ENCODE data around the gene DEXI.
"Not testable (repeated sequence)": the region's sequence is repeated elsewhere in the genome, so short reads cannot be mapped to it uniquely, and the experiment has no call there.

The DEXI gene

GRCh38 chr16:10929853-10930754 is 12.2 kb downstream of the DEXI start:
- no peak overlapping the region for H3K4me3 ChIP-seq (ENCODE audit: low read depth, low read length)
- no peak for DNase-seq (ENCODE audit: low read depth)
- in situ Hi-C loops (cut with HindIII; ENCODE audit: low sequenced_read_pairs), result no loop called here
- TF ChIP-seq CTCF (IDR thresholded peaks at IDR 0.05; ENCODE audit: low read depth, low read length, missing control alignments), result no peak

GRCh38 chr16:10929097-10929496 is 13.2 kb downstream of the DEXI start:
- DNase-seq (ENCODE audit: low read depth); in situ Hi-C loops (cut with HindIII; ENCODE audit: low sequenced_read_pairs); H3K4me3 ChIP-seq (ENCODE audit: low read depth, low read length): not testable (repeated sequence)

GRCh38 chr16:10927497-10928112 is 14.7 kb downstream of the DEXI start:
- no peak for DNase-seq (ENCODE audit: low read depth)
- H3K4me3 ChIP-seq (ENCODE audit: low read depth, low read length), result no peak overlapping the region
- in situ Hi-C loops (cut with HindIII; ENCODE audit: low sequenced_read_pairs), result no loop called here
- no peak for TF ChIP-seq CTCF (IDR thresholded peaks at IDR 0.05; ENCODE audit: low read depth, low read length, missing control alignments)

- H3K4me3 ChIP-seq (ENCODE audit: low read depth, low read length), result no peak overlapping the region
- DNase-seq (ENCODE audit: low read depth), result no peak
- no peak for TF ChIP-seq CTCF (IDR thresholded peaks at IDR 0.05; ENCODE audit: low read depth, low read length, missing control alignments)
- in situ Hi-C loops (cut with HindIII; ENCODE audit: low sequenced_read_pairs), result no loop called here
Measured at GRCh38 chr16:10926867-10927266, 15.4 kb downstream of the DEXI start.

GRCh38 chr16:10926094-10926493 is 16.2 kb downstream of the DEXI start:
- no peak overlapping the region for H3K4me3 ChIP-seq (ENCODE audit: low read depth, low read length)
- DNase-seq (ENCODE audit: low read depth), result no peak
- in situ Hi-C loops (cut with HindIII; ENCODE audit: low sequenced_read_pairs), result no loop called here
- TF ChIP-seq CTCF (IDR thresholded peaks at IDR 0.05; ENCODE audit: low read depth, low read length, missing control alignments), result no peak

GRCh38 chr16:10925285-10925684 is 17.0 kb downstream of the DEXI start:
- H3K4me3 ChIP-seq (ENCODE audit: low read depth, low read length); DNase-seq (ENCODE audit: low read depth); in situ Hi-C loops (cut with HindIII; ENCODE audit: low sequenced_read_pairs): not testable (repeated sequence)

- no peak for TF ChIP-seq CTCF (IDR thresholded peaks at IDR 0.05; ENCODE audit: low read depth, low read length, missing control alignments)
- H3K4me3 ChIP-seq (ENCODE audit: low read depth, low read length), result no peak overlapping the region
- DNase-seq (ENCODE audit: low read depth), result no peak
- in situ Hi-C loops (cut with HindIII; ENCODE audit: low sequenced_read_pairs), result no loop called here
Measured at GRCh38 chr16:10923650-10924214, 18.5 kb downstream of the DEXI start.

All from astrocyte of the cerebellum (primary cell).